ENCODE results near the gene PFN2.
A peak's percentile ranks its signal among the peaks of the same experiment; 100 is the strongest.
"Not testable (repeated sequence)": the region's sequence is repeated elsewhere in the genome, so short reads cannot be mapped to it uniquely, and the experiment has no call there.

PFN2 gene

DNA sequence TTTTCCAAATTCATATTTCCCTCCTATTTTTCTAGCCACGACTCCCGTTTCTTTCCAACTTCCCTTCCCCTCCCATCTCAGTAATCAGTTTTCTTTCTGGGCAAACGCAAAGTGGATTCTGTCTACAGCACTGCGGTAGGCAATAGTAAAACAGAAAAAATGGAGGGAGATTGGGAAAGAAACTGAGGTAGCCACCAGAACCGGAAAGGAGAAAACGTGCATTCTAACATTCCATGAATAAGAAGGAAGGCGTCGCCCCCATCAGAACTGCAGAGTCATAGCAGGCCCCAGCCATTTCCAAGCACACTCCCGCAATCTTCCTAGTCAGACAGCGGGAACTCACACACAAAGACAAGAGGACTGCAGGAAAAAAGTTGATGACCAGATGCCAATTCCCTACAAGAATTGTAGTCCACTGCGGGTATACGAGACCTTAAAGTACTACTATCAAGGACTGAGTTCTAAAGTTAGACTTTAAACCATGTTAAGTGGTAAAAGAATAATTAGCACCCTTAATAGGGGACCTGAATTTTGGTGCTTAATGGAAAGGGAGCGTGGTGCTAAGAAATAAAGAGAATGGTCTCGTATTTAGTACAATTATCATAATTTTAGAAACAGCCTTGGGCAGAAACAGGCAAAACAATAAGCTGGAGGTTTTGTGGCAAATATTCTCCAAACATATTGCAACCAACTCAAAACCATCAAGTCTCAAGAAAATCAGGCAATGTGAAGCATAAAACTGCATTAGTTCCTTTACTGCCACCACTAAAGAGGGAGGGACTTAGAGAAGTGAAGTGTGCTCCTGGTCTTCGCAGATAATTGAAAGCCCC is 1.4 kb downstream of the PFN2 start:
- peak in 50 of 56 donors; percentile 4 to 73 (median 36) for DNase-seq

DNA sequence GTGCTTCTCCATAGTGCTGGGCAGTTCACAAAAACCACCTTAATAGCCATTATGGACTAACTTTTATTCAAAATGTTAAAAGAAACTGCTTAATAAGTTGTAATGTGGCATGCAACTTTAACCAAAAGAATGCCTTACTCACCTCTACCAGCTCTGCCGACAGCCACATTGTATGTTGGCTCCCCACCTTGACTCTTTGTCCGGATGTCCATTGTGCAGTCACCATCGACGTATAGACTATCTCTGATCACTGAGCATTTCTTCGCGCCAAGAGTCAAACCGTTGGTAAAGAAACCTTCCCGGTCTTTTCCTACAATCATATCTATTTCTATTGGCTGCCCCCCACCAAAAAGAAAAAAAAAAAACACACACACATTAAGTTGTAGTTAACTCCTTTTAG is 2.5 kb downstream of the PFN2 start:
- no peak for DNase-seq

- DNase-seq = no peak
Measured at GRCh38 chr3:149967086-149967685, 3.5 kb downstream of the PFN2 start.

DNA sequence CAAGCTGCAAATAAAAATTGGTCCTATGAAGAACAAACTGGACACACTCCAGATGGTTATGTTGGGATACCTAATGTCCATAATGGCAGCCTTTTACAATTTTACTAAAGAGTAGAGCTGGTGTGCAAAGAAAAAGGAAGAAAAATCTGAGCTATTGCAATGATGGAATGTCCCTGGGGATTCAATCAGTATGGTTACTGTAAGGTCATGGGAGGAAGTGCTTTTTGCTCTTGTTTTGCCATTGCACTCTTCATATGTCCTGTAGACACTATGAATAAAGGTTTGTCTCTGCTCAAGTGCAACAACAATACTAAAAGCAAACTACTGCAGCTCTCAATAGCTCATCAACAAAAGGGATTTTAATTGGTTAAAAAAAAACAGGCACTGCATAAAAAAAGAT is 5.4 kb downstream of the PFN2 start:
- no peak for DNase-seq

DNA sequence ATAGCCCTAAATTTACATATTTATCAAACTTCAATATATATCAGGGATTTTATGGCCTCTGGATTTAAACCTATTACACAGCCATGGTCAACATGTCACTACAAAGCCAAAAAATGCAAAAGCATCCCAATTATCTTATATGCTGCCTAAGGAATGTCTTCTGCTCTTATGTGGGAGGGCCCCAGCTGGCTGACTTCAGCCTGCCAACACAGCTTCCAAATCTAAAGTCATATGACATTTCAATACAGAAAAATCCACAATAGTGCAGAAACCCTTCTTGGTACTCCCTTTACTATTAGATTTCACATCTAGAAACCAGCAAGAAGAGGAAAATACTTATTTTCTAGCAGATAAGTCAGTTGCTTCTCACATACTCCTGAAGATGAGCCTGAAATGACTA is 6.4 kb downstream of the PFN2 start:
- peak in 2 of 56 donors; percentile 1 to 12 for DNase-seq

- no peak for DNase-seq
Measured at GRCh38 chr3:149963485-149963884, 7.2 kb downstream of the PFN2 start.

- no peak for DNase-seq
Measured at GRCh38 chr3:149959443-149959842, 11.3 kb downstream of the PFN2 start.

- DNase-seq = no peak
Measured at GRCh38 chr3:149958171-149958796, 12.4 kb downstream of the PFN2 start.

- DNase-seq = no peak
Measured at GRCh38 chr3:149957361-149958125, 13.2 kb downstream of the PFN2 start.

DNA sequence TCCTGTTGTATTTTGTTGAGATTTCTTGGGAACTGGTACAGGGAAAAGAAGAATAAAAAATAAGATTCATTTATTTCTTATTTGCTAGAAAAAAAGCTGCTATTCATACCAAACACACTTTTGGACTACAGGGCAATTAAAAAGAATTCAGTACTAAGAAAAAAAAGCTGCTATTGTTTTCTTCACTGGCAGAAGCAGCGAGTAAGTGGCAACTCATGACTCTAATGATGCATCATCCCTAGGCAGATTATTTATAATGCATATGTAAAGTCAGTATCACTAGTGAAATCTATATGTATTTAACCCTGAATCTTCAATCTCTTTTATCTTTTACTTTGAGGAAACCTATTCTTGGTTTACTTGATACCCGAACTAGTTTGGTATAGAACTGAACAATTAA is 15.2 kb downstream of the PFN2 start:
- DNase-seq = peak in 1 of 56 donors; percentile 3

DNA sequence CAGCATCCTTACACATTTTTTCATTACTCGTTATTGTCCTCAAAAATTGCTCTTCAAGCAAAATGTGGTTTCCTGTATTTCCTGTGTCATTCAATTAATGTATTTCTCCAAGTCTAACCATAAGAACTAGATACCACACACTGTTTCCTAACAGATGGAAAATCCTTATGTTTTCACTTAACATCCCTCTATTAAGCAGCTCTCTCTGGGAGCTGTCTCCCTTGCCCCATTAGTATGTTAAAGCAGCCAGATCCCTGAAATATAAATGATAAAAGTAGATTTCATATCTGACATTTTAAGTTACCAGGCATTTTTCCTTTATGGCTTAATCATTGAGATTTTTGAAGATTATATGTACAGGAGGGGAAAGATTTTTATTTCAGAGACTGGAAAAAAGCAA is 15.9 kb downstream of the PFN2 start:
- DNase-seq = no peak

- no peak for DNase-seq
Measured at GRCh38 chr3:149949181-149949580, 21.5 kb downstream of the PFN2 start.

DNA sequence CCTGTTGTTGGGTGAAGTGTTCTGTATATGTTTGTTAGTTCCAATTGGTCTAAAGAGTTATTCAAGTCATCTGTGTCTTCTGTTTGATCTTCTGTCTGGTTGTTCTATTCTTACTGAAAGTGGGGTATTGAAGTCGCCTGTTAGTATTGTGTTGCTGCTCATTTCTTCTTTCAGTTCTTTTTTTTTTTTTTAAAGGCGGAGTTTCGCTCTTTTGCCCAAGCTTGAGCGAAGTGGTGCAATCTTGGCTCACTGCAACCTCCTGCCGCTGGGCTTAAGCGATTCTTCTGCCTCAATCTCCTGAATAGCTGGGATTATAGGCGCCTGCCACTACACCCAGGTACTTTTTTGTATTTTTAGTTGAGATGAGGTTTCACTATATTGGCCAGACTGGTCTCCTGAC is 23.5 kb downstream of the PFN2 start:
- DNase-seq = no peak

DNA sequence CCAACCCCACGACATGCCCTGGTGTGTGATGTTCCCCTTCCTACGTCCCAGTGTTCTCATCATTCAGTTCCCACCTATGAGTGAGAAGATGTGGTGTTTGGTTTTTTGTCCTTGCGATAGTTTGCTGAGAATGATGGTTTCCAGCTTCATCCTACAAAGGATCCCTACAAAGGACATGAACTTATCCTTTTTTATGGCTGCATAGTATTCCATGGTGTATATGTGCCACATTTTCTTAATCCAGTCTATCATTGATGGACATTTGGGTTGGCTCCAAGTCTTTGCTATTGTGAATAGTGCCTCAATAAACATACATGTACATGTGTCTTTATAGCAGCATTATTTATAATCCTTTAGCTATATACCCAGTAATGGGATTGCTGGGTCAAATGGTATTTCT is 26.7 kb downstream of the PFN2 start:
- not testable (repeated sequence) for DNase-seq

GRCh38 chr3:149942409-149942808 is 28.3 kb downstream of the PFN2 start:
- no peak for DNase-seq

GRCh38 chr3:149941946-149942345 is 28.7 kb downstream of the PFN2 start:
- no peak for DNase-seq

GRCh38 chr3:149941186-149941585 is 29.5 kb downstream of the PFN2 start:
- DNase-seq = no peak

- DNase-seq = not testable (repeated sequence)
Measured at GRCh38 chr3:149938392-149939055, 32.2 kb downstream of the PFN2 start.

DNA sequence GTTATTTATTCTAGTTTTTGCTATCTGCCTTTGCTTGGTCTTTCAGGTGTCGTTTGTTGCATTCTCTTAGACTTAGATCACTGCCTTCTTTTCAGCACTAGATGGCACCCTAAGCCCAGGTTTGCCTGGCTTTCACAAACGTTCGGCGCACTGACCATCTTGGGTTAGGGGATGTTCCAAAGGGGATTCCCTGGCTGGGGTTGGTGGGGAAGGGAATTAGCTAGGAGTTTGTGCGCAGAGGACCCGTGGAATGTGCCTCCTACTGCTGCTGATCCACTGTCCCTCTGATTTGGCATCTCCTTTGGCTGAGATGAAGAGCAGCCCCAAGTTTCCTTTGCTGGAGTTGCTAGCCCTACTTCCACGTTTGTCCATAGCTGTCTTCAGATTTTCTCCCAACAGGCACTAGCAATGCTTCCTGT is 33.9 kb downstream of the PFN2 start:
- DNase-seq = peak in 15 of 56 donors; percentile 2 to 15 (median 5)

DNA sequence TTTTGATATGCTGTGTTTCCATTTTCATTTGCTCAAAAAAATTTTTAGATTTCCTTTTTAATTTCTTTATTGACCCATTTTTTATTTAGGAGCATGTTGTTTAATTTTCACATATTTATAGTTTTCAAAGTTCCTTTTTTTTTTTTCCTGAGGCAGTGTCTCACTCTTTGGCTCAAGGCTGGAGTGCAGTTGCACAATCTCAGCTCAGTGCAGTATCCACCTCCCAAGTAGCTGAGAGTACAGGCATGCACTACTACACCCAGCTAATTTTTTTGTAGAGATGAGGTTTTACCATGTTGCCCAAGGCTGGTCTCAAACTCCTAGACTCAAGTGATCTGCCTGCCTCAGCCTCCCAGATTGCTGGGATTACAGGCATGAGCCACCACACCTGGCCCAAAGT is 36.2 kb downstream of the PFN2 start:
- no peak for DNase-seq

- DNase-seq = no peak
Measured at GRCh38 chr3:149933858-149934257, 36.8 kb downstream of the PFN2 start.
